SH-SY5Y (cell line): ENCODE data around the gene PHC2.

Experiments used
- GATA2 ChIP-seq: IDR thresholded peaks from 2 replicates; pipeline ENCODE4 v1.6.1; 2011; ENCODE audit warnings: mild to moderate bottlenecking, low read depth, low read length
- GATA3 ChIP-seq: IDR thresholded peaks from 2 replicates; pipeline ENCODE4 v1.6.1; 2011; ENCODE audit warnings: low read depth, mild to moderate bottlenecking, low read length, moderate library complexity

The PHC2 gene

DNA sequence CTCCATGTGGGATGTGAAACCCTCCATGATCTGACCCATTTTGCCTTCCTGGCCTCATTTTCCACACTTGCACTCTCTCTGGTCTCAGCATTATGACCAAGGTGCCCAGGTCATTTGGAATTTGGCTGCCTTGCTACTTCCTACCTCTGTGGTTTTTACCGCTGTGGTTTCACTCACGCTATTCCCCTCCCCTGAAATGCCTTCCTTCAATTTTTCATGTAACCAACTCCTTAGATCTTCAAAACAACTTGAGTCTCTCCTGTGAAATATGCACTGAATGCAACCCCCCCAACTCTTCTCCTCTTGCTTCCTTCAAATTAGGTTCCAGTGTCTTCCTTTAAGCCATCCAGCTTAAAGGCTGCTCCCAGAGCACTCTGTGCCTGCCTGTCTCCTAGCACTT lies 50.1 kb downstream of the PHC2 start:
- TF ChIP-seq GATA3 (no peak), GATA2 (no peak)

DNA sequence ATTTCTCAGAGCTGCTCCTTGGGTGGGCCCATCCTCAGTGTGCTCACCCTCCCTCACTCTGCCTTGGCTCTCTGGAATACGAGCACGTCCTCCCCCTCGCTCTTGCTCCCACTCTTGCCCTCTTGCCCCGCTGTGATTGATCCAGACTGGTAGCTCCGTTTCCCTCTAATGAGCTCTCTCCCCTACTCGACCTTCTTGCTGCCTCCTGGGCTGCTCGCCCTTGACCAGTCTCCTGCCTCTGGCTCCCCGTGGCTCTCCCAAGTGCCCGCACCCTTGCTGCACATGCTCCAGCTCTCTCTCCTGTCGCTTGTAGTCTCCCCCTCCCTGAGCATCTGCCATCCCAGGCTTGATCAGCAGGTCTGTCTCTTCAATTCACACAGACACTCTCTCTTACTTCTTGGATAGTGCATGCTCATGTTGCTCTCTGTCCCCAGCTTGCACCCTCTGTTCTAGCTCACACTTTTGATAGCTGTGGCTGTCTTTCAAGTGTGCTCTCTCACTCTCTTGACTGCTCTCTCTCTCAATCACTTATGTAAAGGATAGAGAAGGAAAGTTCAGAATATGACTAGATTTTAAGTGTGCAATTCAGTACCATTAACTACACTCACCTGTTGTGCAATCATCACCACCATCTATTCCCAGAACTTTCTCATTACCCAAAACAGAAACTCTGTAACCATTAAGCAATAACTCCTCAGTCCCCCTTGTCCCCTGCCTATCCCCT lies 51.1 kb downstream of the PHC2 start:
- TF ChIP-seq GATA3, result no peak
- no peak for TF ChIP-seq GATA2

GRCh38 chr1:33378976-33379375 lies 51.9 kb downstream of the PHC2 start:
- no peak for TF ChIP-seq GATA3
- TF ChIP-seq GATA2, result no peak

GRCh38 chr1:33378524-33378923 lies 52.4 kb downstream of the PHC2 start:
- TF ChIP-seq GATA2, result no peak
- TF ChIP-seq GATA3, result no peak

DNA sequence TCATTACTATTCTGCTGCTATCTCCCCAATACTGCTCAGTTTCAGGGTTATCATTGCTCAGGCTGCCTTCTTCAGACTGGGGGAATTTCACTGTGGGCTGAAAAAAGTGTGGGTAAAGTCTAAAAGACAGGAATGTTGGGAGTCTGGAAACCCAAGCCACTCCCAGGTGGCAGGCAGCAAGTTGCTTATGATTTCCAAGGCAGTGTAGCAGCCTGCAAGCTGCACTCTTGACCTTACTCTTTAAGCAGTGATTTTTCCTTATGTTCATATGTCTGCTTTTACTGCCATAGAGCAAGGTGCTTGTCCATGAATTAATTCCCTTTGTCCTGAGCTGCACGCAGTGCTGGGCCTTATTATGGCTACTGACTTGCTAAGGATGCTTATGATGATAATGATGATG lies 53.1 kb downstream of the PHC2 start:
- TF ChIP-seq GATA3, result no peak
- TF ChIP-seq GATA2, result no peak

DNA sequence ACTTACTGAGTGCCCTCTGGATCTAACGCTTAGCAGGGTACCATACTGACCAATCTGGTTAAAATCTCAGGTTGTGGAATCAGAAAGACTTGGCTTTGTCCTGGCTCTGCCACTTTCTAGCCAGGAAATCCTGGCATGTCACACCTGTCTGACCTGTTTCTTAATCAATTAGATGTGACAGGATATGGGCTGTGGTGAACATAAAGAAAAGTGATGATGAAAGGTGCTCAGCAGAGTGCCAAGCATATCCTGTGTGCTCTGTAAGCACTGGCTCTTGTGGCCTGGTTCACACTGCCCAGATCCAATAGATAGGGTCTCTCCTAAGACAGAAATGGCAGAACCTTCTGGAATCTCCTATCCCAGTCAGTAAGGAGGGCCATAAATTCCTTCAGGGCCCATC lies 53.9 kb downstream of the PHC2 start:
- TF ChIP-seq GATA2, result no peak
- no peak for TF ChIP-seq GATA3

DNA sequence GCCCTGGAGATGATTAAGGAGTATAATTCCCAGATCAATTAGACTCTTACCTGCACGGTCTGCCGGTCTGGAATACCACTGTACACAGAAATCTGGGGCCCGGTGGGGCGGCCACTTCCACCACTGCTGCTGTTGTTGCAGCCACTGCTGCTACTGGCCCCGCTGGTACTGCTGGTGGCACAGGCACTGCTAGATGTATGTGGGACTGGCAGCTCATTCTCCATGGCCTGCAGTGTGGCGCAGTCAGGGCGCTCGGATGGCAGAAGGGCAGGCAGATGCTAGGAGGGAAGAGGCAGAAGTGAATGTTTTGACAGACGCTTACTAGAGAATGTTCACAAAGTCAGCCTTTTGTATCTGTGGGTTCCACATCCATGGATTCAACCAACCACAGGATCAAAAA lies 55.6 kb downstream of the PHC2 start:
- TF ChIP-seq GATA2 (no peak), GATA3 (no peak)

DNA sequence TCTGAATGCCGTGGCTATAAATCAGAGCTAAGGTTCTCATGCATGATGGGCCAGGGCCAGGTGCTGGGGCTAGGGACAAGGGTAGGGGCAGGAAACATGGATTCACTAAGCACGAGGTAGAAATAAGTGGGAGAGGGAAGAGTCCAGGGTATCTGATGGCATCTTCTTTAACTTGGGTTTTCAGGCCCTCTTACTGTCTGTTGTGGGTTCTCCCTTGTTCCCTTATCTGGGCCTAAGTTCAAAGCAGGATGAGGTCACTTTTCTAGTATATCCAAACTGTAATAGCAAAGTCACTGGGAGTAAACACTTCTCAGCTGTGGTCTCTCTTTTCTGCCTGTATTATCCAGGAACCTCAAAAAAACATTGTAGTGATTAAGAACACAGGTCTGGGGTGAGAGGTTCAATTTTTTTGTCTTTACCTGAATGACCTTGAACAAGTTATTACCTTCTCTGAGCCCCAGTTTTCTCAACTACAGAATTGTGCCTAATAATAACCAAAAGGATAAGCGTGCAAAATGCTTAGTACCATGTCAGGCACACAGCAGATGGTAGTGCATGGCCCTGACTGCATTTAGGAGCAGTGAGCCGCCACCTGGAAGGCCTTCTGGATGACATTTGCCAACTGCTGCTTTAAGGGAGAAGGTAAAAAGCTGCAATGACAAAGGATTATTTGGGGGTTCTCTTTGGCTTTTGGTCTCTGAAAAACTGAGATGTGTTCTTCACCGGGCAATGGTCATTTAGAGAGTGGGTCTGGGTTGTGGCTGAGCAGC lies 56.4 kb downstream of the PHC2 start:
- TF ChIP-seq GATA3 (no peak), GATA2 (no peak)

DNA sequence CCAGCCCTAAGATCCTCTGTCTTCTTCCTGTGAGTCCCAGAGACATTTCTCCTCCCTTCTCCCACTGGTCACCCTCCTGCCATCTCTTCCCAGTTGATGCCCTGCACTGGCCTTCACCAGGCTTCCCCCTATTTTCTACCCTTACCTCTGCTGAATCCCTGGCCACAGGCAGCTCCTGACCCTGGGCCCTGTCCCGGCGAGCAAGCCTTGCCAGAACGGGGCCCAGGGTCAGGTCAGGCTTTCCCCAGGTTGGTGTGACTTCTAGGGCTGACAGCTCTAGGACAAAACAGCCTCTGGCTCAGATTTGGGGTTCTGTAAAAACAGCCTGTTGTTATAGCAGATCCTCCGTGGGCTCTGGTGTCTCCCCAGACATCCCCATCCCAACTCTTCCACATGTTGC lies 57.3 kb downstream of the PHC2 start:
- no peak for TF ChIP-seq GATA2
- TF ChIP-seq GATA3, result no peak

DNA sequence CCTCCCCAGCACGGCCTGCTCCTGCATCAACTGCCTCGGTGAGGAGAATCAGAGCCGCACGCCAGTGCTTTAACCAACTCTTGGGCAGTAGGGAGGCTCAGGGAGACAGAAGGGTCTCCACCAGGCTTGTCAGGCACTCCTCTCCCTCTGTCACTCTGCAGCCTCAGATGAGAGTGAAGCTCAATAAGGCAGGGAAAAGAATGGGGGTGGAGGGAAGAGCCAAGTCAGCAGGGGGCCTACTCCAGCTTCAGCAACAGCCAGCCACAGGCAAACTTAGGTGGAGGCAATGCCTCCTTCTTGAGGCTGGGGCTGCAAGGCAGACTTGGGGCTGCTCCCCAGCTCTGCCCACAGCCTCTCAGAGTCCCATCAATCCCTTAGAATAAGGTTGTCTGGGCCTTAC lies 58.2 kb downstream of the PHC2 start:
- no peak for TF ChIP-seq GATA3
- no peak for TF ChIP-seq GATA2

DNA sequence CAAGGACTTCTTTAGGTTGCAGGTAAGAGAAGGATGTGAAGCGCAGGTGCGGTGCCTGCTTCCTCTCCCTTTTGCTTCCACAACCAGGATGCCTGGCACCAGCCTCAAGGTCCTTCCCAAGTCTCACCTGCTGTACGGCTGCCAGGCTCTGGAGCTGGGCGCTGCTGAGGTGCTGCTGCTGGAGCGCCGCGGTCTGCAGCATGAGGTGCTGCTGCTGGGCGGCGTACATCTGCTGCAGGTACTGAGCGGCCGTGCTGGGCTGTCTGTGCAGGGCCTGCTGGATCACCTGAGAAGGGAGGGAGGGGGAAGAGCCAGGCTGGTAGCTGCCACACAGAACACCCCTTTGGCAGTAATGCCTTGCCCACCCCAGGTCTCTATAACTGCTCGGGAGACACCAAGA lies 58.7 kb downstream of the PHC2 start:
- TF ChIP-seq GATA2 (no peak), GATA3 (no peak)

- TF ChIP-seq GATA3 (no peak), GATA2 (no peak)
These were observed 59.6 kb downstream of the PHC2 start for GRCh38 chr1:33371334-33371733.

DNA sequence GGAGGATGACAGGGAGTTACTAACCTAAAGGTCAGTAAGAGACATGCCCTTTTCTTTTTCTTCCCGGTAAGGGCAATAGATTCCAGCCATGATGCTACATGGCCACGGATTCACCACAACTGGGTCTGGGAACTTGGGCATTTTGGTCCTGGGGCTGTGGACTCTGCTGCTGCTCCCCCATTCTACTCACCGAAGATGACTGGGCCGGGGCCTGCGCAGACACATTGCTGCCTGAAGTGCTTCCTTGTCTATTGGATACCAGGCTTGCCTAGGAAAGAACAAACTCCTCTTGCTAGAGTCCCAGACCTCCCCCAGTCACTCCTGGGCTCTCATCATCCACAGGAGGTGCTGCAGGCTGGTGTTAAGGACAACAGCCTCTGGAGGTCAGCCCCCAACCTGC lies 60.1 kb downstream of the PHC2 start:
- no peak for TF ChIP-seq GATA3

- TF ChIP-seq GATA3, result no peak
- no peak for TF ChIP-seq GATA2
These were observed 60.6 kb downstream of the PHC2 start for GRCh38 chr1:33370301-33370700.

DNA sequence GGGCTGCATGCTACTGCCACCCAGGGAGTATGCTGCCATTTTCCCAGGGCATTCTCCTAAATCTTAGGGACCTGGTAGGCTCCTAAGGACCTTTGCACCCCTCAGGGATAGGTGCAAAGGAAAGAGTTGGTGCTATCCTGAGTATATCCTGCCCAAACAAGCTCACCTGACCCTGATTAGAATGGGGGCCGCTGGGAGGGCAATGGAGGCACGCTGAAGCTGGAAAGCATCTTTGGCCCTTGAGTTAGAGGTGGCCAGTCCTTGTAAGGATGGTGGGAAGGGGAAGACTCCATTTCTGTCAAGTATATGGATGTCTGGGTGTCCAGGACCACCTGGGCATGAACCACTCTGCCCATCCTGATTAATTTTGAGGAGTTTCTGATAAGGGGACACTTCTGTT lies 61.1 kb downstream of the PHC2 start:
- TF ChIP-seq GATA2 (no peak), GATA3 (no peak)

DNA sequence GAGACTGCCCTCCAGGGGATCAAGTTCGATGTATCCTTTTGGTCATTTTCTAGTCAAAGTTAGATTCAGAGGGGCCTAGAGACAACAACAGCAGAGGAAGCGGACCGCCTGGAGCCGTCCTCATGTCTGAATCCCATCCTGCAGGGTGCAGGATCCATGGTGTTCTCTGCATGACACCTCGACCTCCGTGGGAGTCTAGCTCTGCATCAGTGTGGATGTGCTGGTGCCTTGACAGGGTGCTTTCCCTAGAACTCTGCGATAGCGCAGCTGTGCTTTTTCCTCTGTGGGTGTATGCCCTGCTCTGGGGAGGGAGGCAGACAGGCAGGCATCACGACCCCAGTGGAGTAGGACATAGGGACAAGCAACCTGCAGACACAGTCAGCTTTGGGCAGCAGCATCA lies 61.8 kb downstream of the PHC2 start:
- TF ChIP-seq GATA2 (no peak), GATA3 (no peak)
